ENCODE measurements around the gene DOCK9. TPM values are rescaled to one million over a fixed set of nuclear protein-coding genes. Genes with fewer than 3 reads are reported as not detected.

The DOCK9 gene
- total and polyA plus RNA-seq, 9 of the 15 experiments (the other 6 are each of a cell fraction or from before 2014, with no cell fraction given), result 3.5 to 25.3 (median 16.7) TPM

DNA sequence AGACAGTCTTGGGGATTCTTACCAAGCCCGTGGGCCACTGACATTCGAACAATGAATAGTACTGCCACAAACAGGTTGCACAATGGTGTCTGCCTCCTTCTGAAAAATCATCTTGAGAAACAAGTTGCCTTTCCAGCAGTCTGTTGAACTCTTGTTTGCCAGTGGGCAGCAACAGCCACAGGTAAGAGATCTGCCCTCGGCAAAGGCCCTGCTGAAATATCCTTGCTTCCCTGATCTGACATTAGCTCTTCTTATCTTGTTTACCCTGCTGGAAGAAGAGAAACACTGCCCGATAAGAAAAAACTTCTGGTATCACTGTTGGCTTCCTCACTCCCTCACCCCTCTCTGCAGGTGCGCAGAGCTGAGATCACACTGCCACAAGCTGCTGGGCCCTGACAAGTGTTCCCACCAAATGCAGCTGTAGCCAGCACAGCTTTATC, 2.0 kb downstream of the DOCK9 start (continued):
- TF ChIP-seq ZZZ3 (IDR thresholded peaks at IDR 0.05) (no peak), ZNF589 (CRISPR knock-in tag; IDR thresholded peaks at IDR 0.05; ENCODE audit: low read depth) (peak; percentile 66; the same call in 1 of the 2 replicates), CREM (IDR thresholded peaks at IDR 0.05; ENCODE audit: low read depth) (0 out of 2 replicates have a peak, but pooled peaks have one; percentile 26), SMARCA4 (IDR thresholded peaks at IDR 0.05) (peak; percentile 92), DACH1 (IDR thresholded peaks at IDR 0.05; ENCODE audit: partially characterized antibody) (no peak), TFAM (CRISPR knock-in tag; conservative IDR thresholded peaks at IDR 0.05) (no peak), FOXA1 (IDR thresholded peaks at IDR 0.05; ENCODE audit: borderline replicate concordance) (peak; percentile 87), TEAD1 (CRISPR knock-in tag; IDR thresholded peaks at IDR 0.05) (no peak), MCM7 (IDR thresholded peaks at IDR 0.05) (no peak), LEF1 (IDR thresholded peaks at IDR 0.05) (0 out of 2 replicates have a peak, but pooled peaks have one; percentile 57), BRD4 (IDR thresholded peaks at IDR 0.05) (no peak), PRPF4 (IDR thresholded peaks at IDR 0.05; ENCODE audit: insufficient read depth, low read depth, low read length, poor library complexity, severe bottlenecking) (no peak), TCF3 (CRISPR knock-in tag; IDR thresholded peaks at IDR 0.05) (peak; percentile 92), ZNF239 (CRISPR knock-in tag; IDR thresholded peaks at IDR 0.05) (no peak), KDM4B (IDR thresholded peaks at IDR 0.05; ENCODE audit: borderline replicate concordance in 2 of 2, low read depth in 1 of 2) (no peak), ZNF140 (CRISPR knock-in tag; IDR thresholded peaks at IDR 0.05) (no peak), TFAP4 (CRISPR knock-in tag; IDR thresholded peaks at IDR 0.05; ENCODE audit: borderline replicate concordance) (peak; percentile 32; the same call in 1 of the 2 replicates)
- TF ChIP-seq, protein P1, sequence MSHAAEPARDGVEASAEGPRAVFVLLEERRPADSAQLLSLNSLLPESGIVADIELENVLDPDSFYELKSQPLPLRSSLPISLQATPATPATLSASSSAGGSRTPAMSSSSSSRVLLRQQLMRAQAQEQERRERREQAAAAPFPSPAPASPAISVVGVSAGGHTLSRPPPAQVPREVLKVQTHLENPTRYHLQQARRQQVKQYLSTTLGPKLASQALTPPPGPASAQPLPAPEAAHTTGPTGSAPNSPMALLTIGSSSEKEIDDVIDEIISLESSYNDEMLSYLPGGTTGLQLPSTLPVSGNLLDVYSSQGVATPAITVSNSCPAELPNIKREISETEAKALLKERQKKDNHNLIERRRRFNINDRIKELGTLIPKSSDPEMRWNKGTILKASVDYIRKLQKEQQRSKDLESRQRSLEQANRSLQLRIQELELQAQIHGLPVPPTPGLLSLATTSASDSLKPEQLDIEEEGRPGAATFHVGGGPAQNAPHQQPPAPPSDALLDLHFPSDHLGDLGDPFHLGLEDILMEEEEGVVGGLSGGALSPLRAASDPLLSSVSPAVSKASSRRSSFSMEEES (CRISPR knock-in tag; IDR thresholded peaks at IDR 0.05), result no peak
- TF ChIP-seq, protein P2, sequence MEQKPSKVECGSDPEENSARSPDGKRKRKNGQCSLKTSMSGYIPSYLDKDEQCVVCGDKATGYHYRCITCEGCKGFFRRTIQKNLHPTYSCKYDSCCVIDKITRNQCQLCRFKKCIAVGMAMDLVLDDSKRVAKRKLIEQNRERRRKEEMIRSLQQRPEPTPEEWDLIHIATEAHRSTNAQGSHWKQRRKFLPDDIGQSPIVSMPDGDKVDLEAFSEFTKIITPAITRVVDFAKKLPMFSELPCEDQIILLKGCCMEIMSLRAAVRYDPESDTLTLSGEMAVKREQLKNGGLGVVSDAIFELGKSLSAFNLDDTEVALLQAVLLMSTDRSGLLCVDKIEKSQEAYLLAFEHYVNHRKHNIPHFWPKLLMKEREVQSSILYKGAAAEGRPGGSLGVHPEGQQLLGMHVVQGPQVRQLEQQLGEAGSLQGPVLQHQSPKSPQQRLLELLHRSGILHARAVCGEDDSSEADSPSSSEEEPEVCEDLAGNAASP (IDR thresholded peaks at IDR 0.05), result no peak
- TF ChIP-seq, protein P3, sequence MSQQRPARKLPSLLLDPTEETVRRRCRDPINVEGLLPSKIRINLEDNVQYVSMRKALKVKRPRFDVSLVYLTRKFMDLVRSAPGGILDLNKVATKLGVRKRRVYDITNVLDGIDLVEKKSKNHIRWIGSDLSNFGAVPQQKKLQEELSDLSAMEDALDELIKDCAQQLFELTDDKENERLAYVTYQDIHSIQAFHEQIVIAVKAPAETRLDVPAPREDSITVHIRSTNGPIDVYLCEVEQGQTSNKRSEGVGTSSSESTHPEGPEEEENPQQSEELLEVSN (IDR thresholded peaks at IDR 0.05; ENCODE audit: borderline replicate concordance in 1 of 2, extremely low read depth in 1 of 2, insufficient read depth in 1 of 2, insufficient read length in 1 of 2, low read depth in 1 of 2, low read length in 1 of 2, poor library complexity in 1 of 2, severe bottlenecking in 1 of 2), result no peak
- TF ChIP-seq, protein P4, sequence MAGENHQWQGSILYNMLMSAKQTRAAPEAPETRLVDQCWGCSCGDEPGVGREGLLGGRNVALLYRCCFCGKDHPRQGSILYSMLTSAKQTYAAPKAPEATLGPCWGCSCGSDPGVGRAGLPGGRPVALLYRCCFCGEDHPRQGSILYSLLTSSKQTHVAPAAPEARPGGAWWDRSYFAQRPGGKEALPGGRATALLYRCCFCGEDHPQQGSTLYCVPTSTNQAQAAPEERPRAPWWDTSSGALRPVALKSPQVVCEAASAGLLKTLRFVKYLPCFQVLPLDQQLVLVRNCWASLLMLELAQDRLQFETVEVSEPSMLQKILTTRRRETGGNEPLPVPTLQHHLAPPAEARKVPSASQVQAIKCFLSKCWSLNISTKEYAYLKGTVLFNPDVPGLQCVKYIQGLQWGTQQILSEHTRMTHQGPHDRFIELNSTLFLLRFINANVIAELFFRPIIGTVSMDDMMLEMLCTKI (IDR thresholded peaks at IDR 0.05; ENCODE audit: partially characterized antibody), result no peak

All from K562 (cell line).